ENCODE measurements around the gene TAS1R3.

Gene TAS1R3

GRCh38 chr1:1331068-1331965, at the start of gene TAS1R3:
TAS1R3 (plus strand) TSS chr1:1331280; CDS start chr1:1331346, 66 bp downstream.
- no peak for DNase-seq

GRCh38 chr1:1281533-1282321, 49.4 kb upstream of the TAS1R3 start:
- no peak for DNase-seq

- DNase-seq: no peak
Observed at GRCh38 chr1:1282998-1283397, 48.1 kb upstream of the TAS1R3 start.

- no peak for DNase-seq
Observed at GRCh38 chr1:1283821-1284220, 47.3 kb upstream of the TAS1R3 start.

GRCh38 chr1:1284221-1285101, 46.6 kb upstream of the TAS1R3 start:
- DNase-seq: no peak

- no peak for DNase-seq
Observed at GRCh38 chr1:1285102-1285571, 45.9 kb upstream of the TAS1R3 start.

- no peak for DNase-seq
Observed at GRCh38 chr1:1285611-1286311, 45.3 kb upstream of the TAS1R3 start.

- DNase-seq: no peak
Observed at GRCh38 chr1:1286313-1287261, 44.5 kb upstream of the TAS1R3 start.

- no peak for DNase-seq
Observed at GRCh38 chr1:1287288-1288110, 43.6 kb upstream of the TAS1R3 start.

- DNase-seq: no peak
Observed at GRCh38 chr1:1290238-1290731, 40.8 kb upstream of the TAS1R3 start.

GRCh38 chr1:1291023-1291528, 40.0 kb upstream of the TAS1R3 start:
- no peak for DNase-seq

- DNase-seq: peak; percentile 24
Observed at GRCh38 chr1:1291548-1292441, 39.3 kb upstream of the TAS1R3 start.

- DNase-seq: no peak
Observed at GRCh38 chr1:1292442-1292779, 38.7 kb upstream of the TAS1R3 start.

GRCh38 chr1:1292851-1293250, 38.2 kb upstream of the TAS1R3 start:
- DNase-seq: no peak

- DNase-seq: no peak
Observed at GRCh38 chr1:1293263-1294249, 37.5 kb upstream of the TAS1R3 start.

- DNase-seq: no peak
Observed at GRCh38 chr1:1294250-1294890, 36.7 kb upstream of the TAS1R3 start.

All from NCI-H1436 treated with DMSO at 0.1 percent for 48 hours (cell line).